Measurements from ENCODE around the gene ISYNA1.

Gene ISYNA1

GRCh38 chr19:18401580-18402112 lies 36.3 kb downstream of the ISYNA1 start:
- Histone ChIP-seq H3K36me3 (ENCODE audit: control insufficient read depth, insufficient read depth, low read length) (no peaks in the 10 kb centered on the region), H3K27me3 (replicated peaks; ENCODE audit: control insufficient read depth, insufficient read depth, low read length) (no peaks in the 10 kb centered on the region), H3K4me3 (replicated peaks; ENCODE audit: low read depth, low read length) (no peak overlapping the region)
- peak; percentile 66 for DNase-seq (ENCODE audit: extremely low read depth, insufficient read length)
- peak; percentile 63 for TF ChIP-seq CTCF (IDR thresholded peaks at IDR 0.05; ENCODE audit: insufficient read depth, low read length, poor library complexity, severe bottlenecking)

GRCh38 chr19:18399008-18399407 lies 38.9 kb downstream of the ISYNA1 start:
- H3K27me3 ChIP-seq (replicated peaks; ENCODE audit: control insufficient read depth, insufficient read depth, low read length) = no peaks in the 10 kb centered on the region
- DNase-seq (ENCODE audit: extremely low read depth, insufficient read length) = no peak
- H3K36me3 ChIP-seq (ENCODE audit: control insufficient read depth, insufficient read depth, low read length) = no peaks in the 10 kb centered on the region
- H3K4me3 ChIP-seq (replicated peaks; ENCODE audit: low read depth, low read length) = no peak overlapping the region
- no peak for TF ChIP-seq CTCF (IDR thresholded peaks at IDR 0.05; ENCODE audit: insufficient read depth, low read length, poor library complexity, severe bottlenecking)

- no peaks in the 10 kb centered on the region for H3K36me3 ChIP-seq (ENCODE audit: control insufficient read depth, insufficient read depth, low read length)
- no peak for DNase-seq (ENCODE audit: extremely low read depth, insufficient read length)
- H3K27me3 ChIP-seq (replicated peaks; ENCODE audit: control insufficient read depth, insufficient read depth, low read length) = no peaks in the 10 kb centered on the region
- peak within 1 kb of the TSS; percentile 53 for H3K4me3 ChIP-seq (replicated peaks; ENCODE audit: low read depth, low read length)
- TF ChIP-seq CTCF (IDR thresholded peaks at IDR 0.05; ENCODE audit: insufficient read depth, low read length, poor library complexity, severe bottlenecking) = no peak
Measured at GRCh38 chr19:18397242-18398202, 40.4 kb downstream of the ISYNA1 start, which contains the start of gene LRRC25. Gene LRRC25 (minus strand): TSS chr19:18397622. CDS start chr19:18396963, 659 bp downstream.

GRCh38 chr19:18396471-18397241 lies 41.3 kb downstream of the ISYNA1 start:
- DNase-seq (ENCODE audit: extremely low read depth, insufficient read length) = no peak
- Histone ChIP-seq H3K36me3 (ENCODE audit: control insufficient read depth, insufficient read depth, low read length) (no peaks in the 10 kb centered on the region), H3K27me3 (replicated peaks; ENCODE audit: control insufficient read depth, insufficient read depth, low read length) (no peaks in the 10 kb centered on the region), H3K4me3 (replicated peaks; ENCODE audit: low read depth, low read length) (peak overlapping the region; percentile 53)
- TF ChIP-seq CTCF (IDR thresholded peaks at IDR 0.05; ENCODE audit: insufficient read depth, low read length, poor library complexity, severe bottlenecking) = no peak

GRCh38 chr19:18393836-18394235 lies 44.1 kb downstream of the ISYNA1 start:
- no peak for TF ChIP-seq CTCF (IDR thresholded peaks at IDR 0.05; ENCODE audit: insufficient read depth, low read length, poor library complexity, severe bottlenecking)
- H3K4me3 ChIP-seq (replicated peaks; ENCODE audit: low read depth, low read length) = no peak overlapping the region
- DNase-seq (ENCODE audit: extremely low read depth, insufficient read length) = no peak
- no peaks in the 10 kb centered on the region for H3K27me3 ChIP-seq (replicated peaks; ENCODE audit: control insufficient read depth, insufficient read depth, low read length)
- no peaks in the 10 kb centered on the region for H3K36me3 ChIP-seq (ENCODE audit: control insufficient read depth, insufficient read depth, low read length)

Measured in GM06990 (cell line).